ENCODE measurements around the gene CAMK2A. TPM values are rescaled to one million over a fixed set of nuclear protein-coding genes. Genes with fewer than 3 reads are reported as not detected.
A peak's percentile ranks its signal among the peaks of the same experiment; 100 is the strongest.

CAMK2A gene
- total and polyA plus RNA-seq, 4 donors = 0.31 to 2.7 (median 1.0) TPM

GRCh38 chr5:150181766-150182545 is 107.6 kb downstream of the CAMK2A start:
- TF ChIP-seq, protein P1, sequence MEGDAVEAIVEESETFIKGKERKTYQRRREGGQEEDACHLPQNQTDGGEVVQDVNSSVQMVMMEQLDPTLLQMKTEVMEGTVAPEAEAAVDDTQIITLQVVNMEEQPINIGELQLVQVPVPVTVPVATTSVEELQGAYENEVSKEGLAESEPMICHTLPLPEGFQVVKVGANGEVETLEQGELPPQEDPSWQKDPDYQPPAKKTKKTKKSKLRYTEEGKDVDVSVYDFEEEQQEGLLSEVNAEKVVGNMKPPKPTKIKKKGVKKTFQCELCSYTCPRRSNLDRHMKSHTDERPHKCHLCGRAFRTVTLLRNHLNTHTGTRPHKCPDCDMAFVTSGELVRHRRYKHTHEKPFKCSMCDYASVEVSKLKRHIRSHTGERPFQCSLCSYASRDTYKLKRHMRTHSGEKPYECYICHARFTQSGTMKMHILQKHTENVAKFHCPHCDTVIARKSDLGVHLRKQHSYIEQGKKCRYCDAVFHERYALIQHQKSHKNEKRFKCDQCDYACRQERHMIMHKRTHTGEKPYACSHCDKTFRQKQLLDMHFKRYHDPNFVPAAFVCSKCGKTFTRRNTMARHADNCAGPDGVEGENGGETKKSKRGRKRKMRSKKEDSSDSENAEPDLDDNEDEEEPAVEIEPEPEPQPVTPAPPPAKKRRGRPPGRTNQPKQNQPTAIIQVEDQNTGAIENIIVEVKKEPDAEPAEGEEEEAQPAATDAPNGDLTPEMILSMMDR (IDR thresholded peaks at IDR 0.05; ENCODE audit: control extremely low read depth, extremely low read depth) = no peak
- 92 to 93% methylated on average over 9 of the region's 9 CpGs for WGBS, 2 donors
- DNase-seq (no peak), ATAC-seq (ENCODE audit: insufficient read depth, low FRiP score) (no peak)
- Histone ChIP-seq H3K4me1 (ENCODE audit: control insufficient read depth in 5 of 5, insufficient read depth in 5 of 5, low read length in 5 of 5) (peaks cover 0 to 26% (median 12%) of the 10 kb centered on the region in 5 donors), H3K27me3 (ENCODE audit: control insufficient read depth in 3 of 3, insufficient read depth in 3 of 3, low read length in 2 of 3) (no peaks in the 10 kb centered on the region), H3K9me3 (ENCODE audit: control insufficient read depth in 4 of 4, insufficient read depth in 3 of 4, low read length in 3 of 4) (no peaks in the 10 kb centered on the region), H3K4me3 (no peak overlapping the region), H3K9ac (ENCODE audit: insufficient read depth in 1 of 2, low read length in 2 of 2) (no peak overlapping the region), H3K36me3 (ENCODE audit: control insufficient read depth in 4 of 4, insufficient read depth in 4 of 4, low read length in 4 of 4) (no peaks in the 10 kb centered on the region), H3K27ac (ENCODE audit: low read depth in 1 of 2, low read length in 1 of 2) (no peak overlapping the region)

- no peak overlapping the region for H3K9ac ChIP-seq (ENCODE audit: insufficient read depth in 1 of 2, low read length in 2 of 2)
- no peak for ATAC-seq (ENCODE audit: insufficient read depth, low FRiP score)
Measured at GRCh38 chr5:150181027-150181426, 108.5 kb downstream of the CAMK2A start.

GRCh38 chr5:150180241-150181026 is 109.1 kb downstream of the CAMK2A start:
- no peak overlapping the region for H3K9ac ChIP-seq (ENCODE audit: insufficient read depth in 1 of 2, low read length in 2 of 2)
- H3K9me3 ChIP-seq (ENCODE audit: control insufficient read depth in 4 of 4, insufficient read depth in 3 of 4, low read length in 3 of 4) = no peaks in the 10 kb centered on the region
- DNase-seq (peak; percentile 63 to 80 (median 72)), ATAC-seq (ENCODE audit: insufficient read depth, low FRiP score) (peak; percentile 56)
- 69 to 72% methylated on average over 18 of the region's 18 CpGs for WGBS, 2 donors
- no peaks in the 10 kb centered on the region for H3K36me3 ChIP-seq (ENCODE audit: control insufficient read depth in 4 of 4, insufficient read depth in 4 of 4, low read length in 4 of 4)
- no peaks in the 10 kb centered on the region for H3K27me3 ChIP-seq (ENCODE audit: control insufficient read depth in 3 of 3, insufficient read depth in 3 of 3, low read length in 2 of 3)
- H3K4me1 ChIP-seq (ENCODE audit: control insufficient read depth in 5 of 5, insufficient read depth in 5 of 5, low read length in 5 of 5) = peaks cover 0 to 34% (median 7%) of the 10 kb centered on the region in 5 donors
- H3K27ac ChIP-seq (ENCODE audit: low read depth in 1 of 2, low read length in 1 of 2) = peak overlapping the region; percentile 26 to 41
- TF ChIP-seq, protein P1 (IDR thresholded peaks at IDR 0.05; ENCODE audit: control extremely low read depth, extremely low read depth) = no peak
- H3K4me3 ChIP-seq = no peak overlapping the region

More at GRCh38 chr5:150181027-150181426, 108.5 kb downstream of the CAMK2A start:
- Histone ChIP-seq H3K27me3 (ENCODE audit: control insufficient read depth in 3 of 3, insufficient read depth in 3 of 3, low read length in 2 of 3) (no peaks in the 10 kb centered on the region), H3K4me3 (no peak overlapping the region), H3K9me3 (ENCODE audit: control insufficient read depth in 4 of 4, insufficient read depth in 3 of 4, low read length in 3 of 4) (no peaks in the 10 kb centered on the region), H3K4me1 (ENCODE audit: control insufficient read depth in 5 of 5, insufficient read depth in 5 of 5, low read length in 5 of 5) (peaks cover 0 to 29% (median 7%) of the 10 kb centered on the region in 5 donors), H3K27ac (ENCODE audit: low read depth in 1 of 2, low read length in 1 of 2) (peak overlapping the region; percentile 26 to 35), H3K36me3 (ENCODE audit: control insufficient read depth in 4 of 4, insufficient read depth in 4 of 4, low read length in 4 of 4) (no peaks in the 10 kb centered on the region)
- WGBS, 2 donors = 72 to 78% methylated on average over 5 of the region's 5 CpGs
- TF ChIP-seq, protein P1 (IDR thresholded peaks at IDR 0.05; ENCODE audit: control extremely low read depth, extremely low read depth) = no peak
- no peak for DNase-seq
